HL-60/S4 (cell line): ENCODE results near the gene THSD4.

Experiments
- in situ Hi-C: fragments of 300-500 bp; cut with MboI; formaldehyde crosslinking; loops from 2 replicates; pipeline ENCODE4 v1.14.3; 2022; ENCODE audit warnings: low sequenced_read_pairs

The THSD4 gene

DNA sequence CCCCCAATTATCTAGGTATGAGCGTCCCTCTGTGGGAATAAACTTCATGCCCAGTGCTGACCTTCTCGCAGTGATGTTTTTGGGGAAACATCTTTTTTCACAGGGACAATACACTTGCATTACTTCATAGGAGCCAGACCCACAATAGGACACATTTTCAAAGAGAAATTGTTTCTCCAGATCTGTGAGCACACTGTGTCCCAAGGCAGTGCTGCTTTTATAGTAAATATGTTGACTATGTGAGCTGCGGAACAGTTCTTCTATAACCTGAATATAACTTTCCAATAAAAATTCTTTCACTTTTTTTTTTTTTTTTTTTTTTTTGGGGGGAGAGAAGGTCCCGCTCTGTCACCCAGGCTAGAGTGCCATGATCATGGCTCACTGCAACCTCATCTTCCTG lies 17.4 kb upstream of the THSD4 start:
- in situ Hi-C loops: no loop called here

DNA sequence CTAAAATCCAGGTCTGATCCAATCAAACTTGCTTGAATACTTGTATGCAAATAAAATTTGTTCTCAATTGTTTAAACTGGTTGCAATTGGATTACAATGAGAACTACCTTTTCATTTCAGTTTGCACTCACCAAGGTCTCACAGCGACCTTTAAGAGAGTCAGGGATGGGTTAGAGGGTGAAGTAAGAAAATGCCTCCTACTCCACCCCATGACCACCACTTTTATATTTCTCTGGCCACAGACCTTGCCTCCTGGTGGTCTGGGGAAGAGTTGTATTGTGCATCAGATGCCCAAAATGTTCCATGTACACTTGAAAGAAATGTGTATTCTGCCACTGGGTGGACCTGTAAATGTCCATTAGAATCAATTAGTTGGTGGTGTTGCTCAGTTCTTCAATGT lies 16.4 kb upstream of the THSD4 start:
- in situ Hi-C loops: no loop called here

DNA sequence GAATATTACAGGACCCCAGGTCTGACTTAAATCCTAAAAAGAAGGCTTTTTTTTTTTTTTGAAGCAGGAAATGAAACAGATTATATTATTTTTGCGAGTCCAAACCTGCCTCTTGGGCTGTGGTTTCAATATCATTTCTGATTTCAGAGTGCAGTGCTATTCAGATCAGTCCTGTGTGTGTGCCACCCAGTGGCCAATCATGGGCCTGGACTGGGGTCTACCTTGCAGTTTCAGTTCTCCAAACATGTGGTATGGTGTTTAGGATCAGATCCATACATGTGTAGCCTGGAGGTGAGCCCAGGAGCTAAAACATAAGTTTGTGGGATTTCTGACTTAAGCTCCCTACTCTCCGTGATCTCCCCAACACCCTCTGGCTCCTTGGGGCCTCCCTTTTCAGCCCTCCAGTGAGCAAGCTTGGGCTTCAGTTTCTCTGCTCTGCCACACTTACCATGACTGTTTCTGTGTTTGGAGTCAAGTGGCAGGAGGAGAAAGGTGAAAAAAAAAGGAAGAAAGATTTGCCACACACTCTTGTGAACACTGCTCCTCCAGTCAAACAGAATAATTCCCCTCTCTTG lies 12.1 kb upstream of the THSD4 start:
- in situ Hi-C loops: no loop called here

DNA sequence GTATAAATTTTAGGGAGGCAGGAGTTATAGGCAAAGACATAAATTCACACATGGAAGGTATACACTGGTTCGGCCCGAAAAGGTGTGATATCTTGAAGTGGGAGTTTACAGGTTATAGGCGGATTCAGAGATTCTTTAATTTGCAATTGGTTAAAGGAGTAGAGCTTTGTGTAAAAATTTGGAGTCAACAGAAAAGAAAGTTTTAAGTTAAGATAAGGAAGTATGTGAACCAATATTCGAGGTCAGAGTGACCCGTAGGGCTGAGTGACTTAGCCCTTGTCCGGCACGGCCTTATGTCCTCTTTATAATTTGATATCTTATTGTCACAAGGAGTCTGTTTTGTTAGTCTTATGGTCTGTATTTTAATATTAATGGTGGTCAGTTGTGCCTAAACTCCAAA lies 10.6 kb upstream of the THSD4 start:
- in situ Hi-C loops: no loop called here

DNA sequence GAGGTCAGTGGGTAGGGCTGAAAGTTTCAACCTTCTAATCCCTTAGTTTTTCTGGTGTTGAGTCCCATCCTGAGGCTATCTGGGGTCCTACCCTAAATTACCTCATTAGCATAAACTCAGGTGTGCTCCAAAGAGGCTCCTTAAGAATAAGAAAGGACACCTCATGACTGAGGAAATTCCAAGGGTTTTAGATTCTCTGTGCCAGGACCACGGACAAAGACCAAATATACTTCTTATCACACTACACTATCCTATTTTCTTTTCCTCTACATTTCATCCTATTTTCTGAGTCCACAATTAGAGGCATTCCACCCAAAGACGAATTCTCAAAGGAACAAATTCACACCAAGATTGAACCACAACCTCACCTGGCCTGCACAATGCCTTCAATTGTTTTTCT lies 9.8 kb upstream of the THSD4 start:
- in situ Hi-C loops: no loop called here

DNA sequence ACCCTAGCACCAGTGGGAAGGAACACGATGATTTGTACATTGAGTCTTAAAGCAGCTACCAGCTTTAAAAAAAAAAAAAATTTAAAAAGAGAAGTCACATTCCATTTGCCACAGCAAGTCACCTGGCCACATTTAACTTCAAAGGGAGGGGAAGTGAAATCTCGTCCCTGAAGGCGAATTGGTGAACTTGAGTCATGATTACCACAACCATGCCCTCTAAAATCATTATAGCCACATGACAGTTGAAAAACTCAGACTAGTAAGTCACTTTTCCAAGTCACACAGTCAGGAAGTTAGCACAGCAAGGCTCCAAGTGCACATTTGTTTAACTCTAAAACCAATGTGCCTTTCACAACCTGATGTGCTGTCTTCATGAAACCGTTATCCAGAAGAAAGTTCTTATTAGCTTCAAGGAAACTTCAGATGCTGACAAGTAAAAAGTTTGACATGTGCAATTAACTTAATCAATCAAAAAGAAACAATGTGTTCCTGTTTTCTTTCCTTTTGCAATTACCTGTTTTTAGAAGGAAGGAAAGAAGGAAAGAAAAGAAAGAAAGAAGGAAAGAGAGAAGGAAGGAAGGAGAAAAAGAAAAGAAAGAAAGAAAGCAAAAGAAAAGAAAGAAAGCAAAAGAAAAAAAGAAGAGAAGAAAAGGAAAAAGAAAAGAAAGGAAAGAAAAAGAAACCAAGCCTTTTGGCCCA lies 8.3 kb upstream of the THSD4 start:
- in situ Hi-C loops: no loop called here

DNA sequence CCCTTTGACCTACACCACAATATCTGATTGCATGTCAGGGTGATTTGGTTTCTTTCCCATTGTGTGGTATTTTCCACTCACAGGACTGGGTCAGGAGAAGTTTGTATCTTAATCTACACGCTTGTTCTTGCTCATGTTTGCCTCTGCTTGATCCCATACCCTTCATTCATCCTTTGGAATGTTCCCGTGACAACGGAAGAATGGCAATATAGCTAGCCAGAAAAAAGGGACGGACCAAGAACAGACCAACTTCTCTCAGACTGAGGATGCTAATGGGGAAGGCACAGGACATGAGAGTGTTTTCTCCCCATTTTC lies 7.8 kb upstream of the THSD4 start:
- in situ Hi-C loops: no loop called here

DNA sequence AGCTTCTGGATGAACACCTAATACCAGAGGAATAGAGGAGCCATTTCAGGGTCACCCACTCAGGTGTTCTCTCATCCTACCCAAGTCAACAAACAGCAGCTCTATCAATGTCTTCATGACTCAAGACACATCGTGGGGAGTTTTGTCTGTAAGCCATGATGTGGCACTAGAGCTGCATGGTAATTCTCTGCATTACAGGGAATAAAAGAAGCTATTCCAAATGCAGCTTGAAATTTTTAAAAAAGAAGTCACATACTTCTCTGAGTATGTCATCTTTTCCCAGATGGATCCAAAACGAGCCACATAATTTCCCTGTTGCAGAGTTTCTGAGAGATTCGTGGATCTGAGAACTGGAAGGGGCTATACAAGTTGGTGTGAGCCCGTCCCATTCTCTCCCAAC lies 6.1 kb upstream of the THSD4 start:
- in situ Hi-C loops: no loop called here

DNA sequence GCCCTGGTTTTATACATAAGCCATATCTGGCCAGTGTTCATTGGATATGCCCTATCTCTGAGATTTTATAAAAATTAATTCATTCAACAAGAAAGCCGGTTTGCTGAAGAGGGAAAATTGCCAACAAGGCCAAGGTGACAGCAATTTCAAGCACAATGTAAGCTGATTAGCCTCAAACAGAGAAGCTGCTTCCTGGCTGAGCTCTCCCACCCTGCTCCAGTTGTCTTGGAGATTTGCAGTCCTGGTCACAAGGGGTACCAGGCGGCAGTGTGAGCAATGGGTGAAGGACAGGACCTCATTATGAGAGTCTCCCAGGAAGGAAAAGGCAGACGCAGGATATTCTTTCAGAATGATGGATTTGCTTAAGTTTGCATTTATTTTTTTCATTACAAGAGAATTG lies 5.4 kb upstream of the THSD4 start:
- in situ Hi-C loops: no loop called here

DNA sequence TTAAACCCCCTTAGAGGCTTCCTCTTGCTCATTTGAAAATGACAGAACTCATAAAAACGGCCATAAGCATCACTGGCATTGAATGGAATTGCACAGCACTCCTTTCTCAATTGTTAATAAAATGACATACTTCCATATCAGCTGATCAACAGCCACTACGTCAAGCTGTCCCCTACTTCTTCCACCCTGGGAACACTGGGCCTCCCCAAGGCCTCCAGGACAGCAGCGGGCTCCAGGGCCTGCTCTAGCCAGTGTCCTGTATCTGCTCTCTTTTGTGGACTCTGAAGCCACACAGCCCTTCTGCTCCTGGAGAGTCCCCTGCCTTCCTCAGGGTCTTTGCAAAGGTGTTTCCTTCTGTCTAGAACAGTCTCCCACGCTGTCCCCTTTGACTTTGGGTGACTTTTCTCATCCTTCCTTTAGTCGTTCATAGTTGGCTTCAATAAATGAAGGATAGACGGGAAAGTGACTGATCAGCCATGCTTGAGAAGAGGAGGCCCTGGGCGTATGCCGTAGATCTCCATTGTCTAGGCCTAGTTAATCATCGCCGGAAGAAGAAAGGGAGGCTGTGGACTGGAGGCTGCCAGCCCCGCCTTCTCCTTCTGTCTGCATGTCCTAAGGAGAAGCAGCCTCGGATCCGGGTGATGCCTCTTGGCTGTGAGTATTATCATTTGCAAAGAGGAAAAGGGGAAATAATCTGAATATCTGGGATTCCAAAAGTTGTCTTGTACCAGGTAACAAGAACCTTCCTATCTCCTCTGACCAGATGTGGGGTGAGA lies 4.7 kb upstream of the THSD4 start:
- in situ Hi-C loops: no loop called here

DNA sequence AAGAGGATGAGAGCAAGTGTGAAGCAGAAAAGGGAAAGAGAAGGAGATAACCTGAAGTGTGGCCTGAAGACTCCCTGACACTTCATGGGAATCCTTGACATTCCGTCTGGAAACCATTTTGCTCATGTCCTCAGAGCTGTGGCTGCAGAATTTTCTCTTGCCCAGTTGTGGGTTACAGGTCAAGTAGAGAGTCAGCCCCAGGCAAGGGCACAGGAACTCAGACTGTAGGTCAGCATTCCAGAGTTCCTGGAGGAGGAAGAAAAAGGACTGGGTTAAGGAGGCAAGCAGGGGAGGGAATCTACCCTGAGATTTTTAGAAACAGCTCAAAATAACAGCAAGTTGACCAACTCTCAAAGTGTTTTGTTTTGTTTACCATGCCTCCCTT lies 4.1 kb upstream of the THSD4 start:
- in situ Hi-C loops: no loop called here

DNA sequence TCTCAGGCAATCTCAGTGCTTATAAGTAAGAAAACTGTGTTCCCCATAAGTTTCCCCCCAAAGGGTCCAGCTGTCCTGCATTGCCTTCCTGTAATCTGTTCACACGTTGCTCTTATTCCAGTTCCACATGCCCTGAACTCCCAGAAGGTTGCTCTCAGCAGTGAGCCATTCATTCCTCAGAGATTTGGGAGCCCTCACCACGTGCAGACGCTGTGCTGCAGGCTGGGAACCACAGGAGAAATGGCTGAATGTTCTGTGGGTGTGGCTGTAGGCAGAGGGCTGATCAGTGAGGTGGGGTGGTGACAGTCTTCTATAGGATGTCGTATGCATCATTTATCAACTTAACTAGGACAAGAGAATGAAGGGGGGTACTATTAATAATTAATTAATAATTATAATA lies 3.3 kb upstream of the THSD4 start:
- in situ Hi-C loops: no loop called here

DNA sequence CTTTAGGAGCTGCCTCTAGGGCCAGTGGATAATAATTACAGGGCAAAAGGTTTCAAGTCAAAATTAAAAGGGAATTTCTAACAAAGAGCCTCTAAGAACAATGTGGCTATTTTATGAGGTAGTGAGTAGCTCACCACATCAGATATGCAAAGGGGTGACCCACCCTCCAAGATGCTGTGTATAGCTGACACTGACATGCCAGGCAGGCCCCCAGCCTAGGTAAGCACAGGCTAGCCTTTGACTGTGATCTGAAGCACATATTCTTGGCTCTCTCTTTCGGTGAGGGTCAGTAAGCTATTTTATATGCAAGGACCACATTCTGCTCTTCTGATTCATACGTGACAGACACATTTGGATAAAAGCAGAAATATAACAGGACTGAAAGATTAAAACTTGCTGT lies 2.8 kb upstream of the THSD4 start:
- in situ Hi-C loops: no loop called here

DNA sequence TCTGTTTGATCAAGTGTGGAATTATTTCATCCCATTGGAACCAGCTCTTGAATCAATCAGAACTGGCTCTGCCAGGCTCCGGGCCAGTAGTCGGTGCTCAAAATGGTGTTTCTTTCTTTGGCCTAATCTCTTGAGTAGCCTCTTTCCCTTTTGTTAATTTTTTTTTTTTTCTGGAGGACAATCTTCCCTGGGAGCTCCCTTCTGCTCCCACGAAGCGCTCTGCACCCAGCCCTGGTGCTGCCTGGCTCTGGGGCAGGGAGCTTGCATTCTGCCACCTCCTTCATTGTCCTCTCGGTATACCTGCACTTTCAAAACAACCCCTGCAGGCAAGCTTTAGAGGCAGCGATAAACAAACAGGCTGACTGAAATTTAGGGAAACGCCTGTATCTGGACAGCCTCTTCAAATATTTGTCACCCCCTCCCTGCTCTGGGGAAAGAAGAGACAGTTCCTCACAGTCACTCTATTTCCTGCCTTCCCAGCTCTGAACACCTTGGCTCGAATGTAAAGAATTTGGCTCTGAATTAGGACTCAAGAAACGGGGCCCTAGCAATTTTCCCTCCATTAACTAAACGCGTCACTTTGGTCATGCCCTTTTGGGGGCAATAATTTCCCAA lies 1.1 kb upstream of the THSD4 start:
- in situ Hi-C loops: no loop called here

DNA sequence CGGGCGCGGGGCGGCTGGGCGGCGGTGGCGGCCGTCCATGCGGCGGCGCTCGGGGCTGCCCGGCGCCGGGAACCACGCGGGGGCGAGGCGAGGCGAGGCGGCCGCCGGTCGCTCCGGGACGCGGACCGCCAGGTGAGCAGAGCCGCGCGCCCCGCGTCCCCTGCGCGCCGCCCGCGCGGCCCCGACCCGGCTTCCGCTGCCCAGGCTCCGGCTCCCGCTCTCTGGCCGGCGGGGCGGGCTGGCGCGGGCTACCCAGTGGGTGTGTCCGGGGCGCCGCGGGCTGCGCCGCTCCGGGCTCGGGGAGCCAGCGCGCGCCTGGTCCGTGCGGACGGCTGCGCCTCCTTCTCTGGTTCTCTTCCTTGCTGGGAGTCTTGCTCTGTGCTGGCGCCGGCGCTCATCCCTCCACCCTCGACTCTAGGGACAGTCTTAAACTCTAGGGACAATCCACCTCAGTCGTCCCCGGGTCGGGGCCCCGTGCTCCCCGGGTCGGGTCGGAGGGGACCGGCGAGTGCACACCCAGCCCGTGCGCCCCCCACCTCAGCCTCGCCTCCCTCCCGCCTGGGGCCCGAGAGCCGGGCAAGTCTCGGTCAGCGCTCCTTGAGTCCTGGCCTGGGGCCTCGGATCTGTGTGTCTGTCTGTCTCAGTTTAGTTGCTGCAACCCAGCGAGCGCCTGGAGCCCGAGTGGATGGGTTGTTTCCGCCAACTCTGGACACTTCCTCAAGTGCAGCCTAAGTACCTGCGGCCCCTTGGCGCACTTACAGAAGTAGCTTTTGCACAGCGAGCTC lies 488 bp downstream of the THSD4 start:
- in situ Hi-C loops: no loop called here

DNA sequence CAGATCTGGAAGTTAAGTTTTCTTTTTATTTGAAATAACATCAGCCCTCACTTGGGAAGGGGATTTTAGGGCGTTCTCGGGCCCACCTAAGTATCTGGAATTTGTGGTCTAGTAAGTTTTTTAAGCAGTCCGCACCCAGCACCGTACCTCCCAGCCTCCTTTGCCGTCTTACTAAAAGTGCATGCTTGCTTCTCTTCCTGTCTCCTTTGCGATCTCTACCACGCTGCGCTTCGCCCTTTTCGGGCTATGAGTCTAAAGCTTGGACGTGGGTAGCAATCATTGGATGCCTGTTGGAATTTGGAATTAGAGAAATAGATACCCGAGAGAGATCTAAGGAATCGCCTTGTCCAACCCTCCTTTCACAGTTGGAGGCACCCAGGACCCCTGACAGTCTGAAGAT lies 1.1 kb downstream of the THSD4 start:
- in situ Hi-C loops: no loop called here

DNA sequence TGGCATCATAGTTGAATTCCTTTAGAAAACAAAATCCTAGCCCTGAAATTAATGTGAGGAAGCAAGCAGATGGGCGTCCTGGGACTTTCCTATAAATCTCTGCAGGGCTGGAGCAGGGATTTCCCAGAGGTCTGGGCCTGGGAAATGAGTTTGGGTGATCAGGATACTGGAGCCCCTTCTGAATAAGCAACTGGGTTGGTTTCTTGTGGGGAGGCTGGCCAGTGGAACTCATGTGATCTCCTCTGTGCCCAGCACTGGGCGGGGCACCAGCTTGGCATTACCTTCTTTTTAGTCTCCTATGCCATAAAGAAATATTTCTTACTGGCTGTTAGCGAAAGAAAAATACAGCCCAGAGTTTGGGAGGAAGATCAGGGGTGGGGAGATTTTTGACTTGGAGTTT lies 1.7 kb downstream of the THSD4 start:
- in situ Hi-C loops: no loop called here

DNA sequence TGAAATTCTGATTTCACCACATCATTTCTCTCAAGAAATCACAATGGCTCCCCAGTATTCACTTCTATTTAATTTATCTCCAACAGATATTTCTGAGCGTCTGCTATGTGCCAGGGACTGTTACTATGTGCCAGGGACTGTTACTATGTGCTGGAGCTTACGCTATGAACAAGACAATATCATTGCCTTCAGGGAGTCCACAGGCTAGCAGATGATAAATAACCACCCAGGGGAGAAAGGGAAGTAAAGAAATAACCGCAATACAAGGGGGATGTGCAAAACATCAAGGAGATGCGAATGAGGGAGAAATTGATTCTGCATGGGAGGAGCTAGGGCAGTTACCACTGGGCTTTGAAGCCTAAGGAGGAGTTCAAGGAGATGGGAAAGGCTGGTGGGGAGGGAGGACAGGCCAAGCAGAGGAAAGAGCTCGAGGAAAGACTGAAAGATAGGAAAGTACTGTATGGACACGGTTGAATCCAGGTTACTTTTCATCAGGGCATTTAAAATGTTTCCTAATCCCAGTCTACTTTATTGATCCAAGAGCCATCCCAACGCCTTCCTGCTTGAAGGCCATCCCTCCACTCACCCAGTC lies 2.5 kb downstream of the THSD4 start:
- in situ Hi-C loops: no loop called here

DNA sequence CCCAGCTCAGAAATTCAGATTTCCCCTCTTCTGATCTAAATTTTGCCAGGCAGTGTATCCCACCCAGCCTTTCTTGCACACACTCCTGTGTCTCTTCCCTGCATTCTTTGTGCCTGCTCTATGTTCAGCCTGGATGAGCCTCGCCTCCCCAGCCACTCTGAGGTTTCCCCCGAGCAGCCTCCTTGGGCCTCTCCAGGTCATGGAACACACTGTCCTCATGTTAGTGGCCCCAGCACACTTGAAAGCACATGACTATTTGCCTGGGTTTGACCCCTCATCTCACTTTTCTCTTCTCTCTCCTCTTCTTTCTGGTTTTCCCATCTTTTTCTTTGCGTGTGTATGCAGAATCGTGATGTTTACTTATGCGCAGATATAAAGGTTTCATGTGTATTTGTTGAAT lies 3.1 kb downstream of the THSD4 start:
- in situ Hi-C loops: no loop called here

DNA sequence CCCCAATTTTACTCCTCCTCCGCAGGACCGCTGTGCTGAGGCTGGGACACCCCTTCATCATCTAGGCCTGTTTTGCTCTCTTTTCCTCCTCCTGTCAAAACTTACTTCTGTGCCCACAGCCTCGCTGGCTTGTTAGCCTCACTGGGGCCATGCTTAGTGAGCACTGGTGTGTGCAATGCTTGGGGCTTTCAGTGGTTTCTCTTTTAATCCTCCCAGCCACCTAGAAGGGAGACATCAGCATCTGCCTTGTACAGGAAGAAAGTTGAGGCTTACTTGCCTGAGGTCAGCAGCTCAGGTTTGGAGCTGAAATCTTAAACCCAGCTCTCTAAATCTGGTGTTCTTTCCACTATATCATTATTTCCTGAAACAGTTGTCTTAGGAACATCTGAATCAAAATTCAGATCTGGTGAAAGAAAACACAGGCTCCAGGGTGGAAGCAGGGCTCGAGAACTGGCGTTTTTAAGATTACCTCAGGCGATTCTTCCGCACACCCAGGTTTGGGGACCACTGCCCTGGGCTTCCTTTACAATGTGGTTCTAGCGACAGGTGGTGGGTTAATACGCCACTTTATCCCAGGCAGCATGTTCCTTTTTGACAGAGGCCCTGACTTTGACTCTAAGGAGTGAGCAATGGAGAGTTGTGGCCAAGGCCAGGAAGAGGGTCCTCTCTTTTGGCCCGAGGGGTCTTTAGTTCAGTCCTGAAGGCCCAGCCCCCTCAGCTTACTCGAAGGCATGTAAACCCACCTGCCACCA lies 3.8 kb downstream of the THSD4 start:
- in situ Hi-C loops: no loop called here
